DOHH2 (cell line): ENCODE measurements around the gene STK25.

Experiments used
- H3F3A ChIP-seq: fragments of 200-600 bp; sonication (generic), shearing (Covaris generic); 2 replicates; pipeline ENCODE4 v1.6.0; 2016; ENCODE audit warnings: antibody characterized with exemption, mild to moderate bottlenecking; ENCODE audit not compliant: control insufficient read depth, insufficient read depth
- H3K27ac ChIP-seq: fragments of 200-600 bp; sonication (generic); 2 replicates; pipeline ENCODE4 v1.5.1; 2014; ENCODE audit warnings: low read depth, mild to moderate bottlenecking, low read length, moderate library complexity
- H3K27me3 ChIP-seq: fragments of 200-600 bp; sonication (generic); 2 replicates; pipeline ENCODE4 v1.6.1; 2014; ENCODE audit warnings: mild to moderate bottlenecking, low read length, mixed read lengths; ENCODE audit not compliant: control insufficient read depth
- H3K36me3 ChIP-seq: fragments of 200-600 bp; sonication (generic); 2 replicates; pipeline ENCODE4 v1.6.1; 2014; ENCODE audit warnings: mild to moderate bottlenecking, low read length, moderate library complexity, mixed read lengths; ENCODE audit not compliant: control insufficient read depth
- H3K4me1 ChIP-seq: fragments of 200-600 bp; sonication (generic); 2 replicates; pipeline ENCODE4 v1.6.1; 2014; ENCODE audit warnings: mild to moderate bottlenecking, low read length, mixed read lengths; ENCODE audit not compliant: control insufficient read depth
- H3K4me2 ChIP-seq: fragments of 200-600 bp; sonication (generic); 2 replicates; pipeline ENCODE4 v1.6.0; 2014; ENCODE audit warnings: mild to moderate bottlenecking, low read length, moderate library complexity
- H3K4me3 ChIP-seq: fragments of 200-600 bp; sonication (generic); 2 replicates; pipeline ENCODE4 v1.5.1; 2014; ENCODE audit warnings: mild to moderate bottlenecking, low read length, mixed read lengths
- H3K79me2 ChIP-seq: fragments of 200-600 bp; sonication (generic); 2 replicates; pipeline ENCODE4 v1.6.1; 2014; ENCODE audit warnings: mild to moderate bottlenecking, low read length, mixed read lengths; ENCODE audit not compliant: control insufficient read depth
- H3K9me2 ChIP-seq: fragments of 200-600 bp; sonication (generic); replicated peaks from 2 replicates; pipeline ENCODE4 v1.6.1; 2014; ENCODE audit warnings: mild to moderate bottlenecking, low read length, mixed read lengths; ENCODE audit not compliant: control insufficient read depth
- H3K9me3 ChIP-seq: fragments of 200-600 bp; sonication (generic); 2 replicates; pipeline ENCODE4 v1.6.1; 2014; ENCODE audit warnings: antibody characterized with exemption, low read length, mixed read lengths; ENCODE audit not compliant: control insufficient read depth, insufficient read depth
- H4K20me1 ChIP-seq: fragments of 200-600 bp; sonication (generic); 2 replicates; pipeline ENCODE4 v1.6.0; 2014; ENCODE audit warnings: low read depth, mild to moderate bottlenecking, antibody characterized with exemption, low read length, moderate library complexity; ENCODE audit not compliant: control insufficient read depth, insufficient read depth
- CTCF ChIP-seq: fragments of 200-600 bp; sonication (generic); IDR thresholded peaks from one replicate; pipeline ENCODE4 v1.5.1; 2014; ENCODE audit warnings: antibody characterized with exemption, mild to moderate bottlenecking, low read depth, low read length; ENCODE audit not compliant: poor library complexity, severe bottlenecking
- EZH2phosphoT487 ChIP-seq: fragments of 200-600 bp; sonication (generic); IDR thresholded peaks from 2 replicates; pipeline ENCODE4 v1.6.1; 2017; ENCODE audit warnings: borderline replicate concordance, mild to moderate bottlenecking, antibody characterized with exemption, low read length, moderate library complexity, mixed read lengths

Gene STK25

GRCh38 chr2:241478166-241478565 is 30.2 kb downstream of the STK25 start:
- Histone ChIP-seq H3K27ac (no peak overlapping the region), H3K4me3 (no peak overlapping the region), H3K4me1 (no peaks in the 10 kb centered on the region), H3K27me3 (no peaks in the 10 kb centered on the region), H3K9me2 (no peaks in the 10 kb centered on the region), H3K79me2 (no peaks in the 10 kb centered on the region), H4K20me1 (no peaks in the 10 kb centered on the region), H3K36me3 (no peaks in the 10 kb centered on the region), H3F3A (no peaks in the 10 kb centered on the region), H3K9me3 (no peaks in the 10 kb centered on the region), H3K4me2 (no peak overlapping the region)
- TF ChIP-seq CTCF: no peak
- TF ChIP-seq EZH2phosphoT487: no peak

GRCh38 chr2:241475267-241475666 is 33.1 kb downstream of the STK25 start:
- Histone ChIP-seq H3K9me3 (no peaks in the 10 kb centered on the region), H3K4me3 (no peak overlapping the region), H3K4me1 (no peaks in the 10 kb centered on the region), H3K79me2 (no peaks in the 10 kb centered on the region), H3K27ac (no peak overlapping the region), H3K36me3 (no peaks in the 10 kb centered on the region), H3F3A (no peaks in the 10 kb centered on the region), H3K27me3 (no peaks in the 10 kb centered on the region), H4K20me1 (no peaks in the 10 kb centered on the region), H3K4me2 (no peak overlapping the region), H3K9me2 (no peaks in the 10 kb centered on the region)
- TF ChIP-seq EZH2phosphoT487 (no peak), CTCF (no peak)

GRCh38 chr2:241473399-241473798 is 35.0 kb downstream of the STK25 start:
- no peaks in the 10 kb centered on the region for H3F3A ChIP-seq
- no peaks in the 10 kb centered on the region for H3K9me2 ChIP-seq
- no peaks in the 10 kb centered on the region for H4K20me1 ChIP-seq
- H3K27me3 ChIP-seq: no peaks in the 10 kb centered on the region
- no peak overlapping the region for H3K4me3 ChIP-seq
- no peak overlapping the region for H3K4me2 ChIP-seq
- H3K27ac ChIP-seq: no peak overlapping the region
- H3K4me1 ChIP-seq: no peaks in the 10 kb centered on the region
- TF ChIP-seq CTCF (no peak), EZH2phosphoT487 (no peak)
- H3K9me3 ChIP-seq: no peaks in the 10 kb centered on the region
- no peaks in the 10 kb centered on the region for H3K79me2 ChIP-seq
- H3K36me3 ChIP-seq: no peaks in the 10 kb centered on the region

- H3K9me3 ChIP-seq: no peaks in the 10 kb centered on the region
- no peaks in the 10 kb centered on the region for H3K4me1 ChIP-seq
- no peaks in the 10 kb centered on the region for H3K9me2 ChIP-seq
- H3K4me2 ChIP-seq: no peak overlapping the region
- no peaks in the 10 kb centered on the region for H3K79me2 ChIP-seq
- H3F3A ChIP-seq: no peaks in the 10 kb centered on the region
- H3K4me3 ChIP-seq: no peak overlapping the region
- TF ChIP-seq CTCF (no peak), EZH2phosphoT487 (no peak)
- no peaks in the 10 kb centered on the region for H4K20me1 ChIP-seq
- no peaks in the 10 kb centered on the region for H3K27me3 ChIP-seq
- no peaks in the 10 kb centered on the region for H3K36me3 ChIP-seq
- no peak overlapping the region for H3K27ac ChIP-seq
Observed at GRCh38 chr2:241469746-241470145, 38.6 kb downstream of the STK25 start.
